Body of pancreas (tissue), 4 donors: ENCODE data around the gene RTP2. TPM values are rescaled to one million over a fixed set of nuclear protein-coding genes. Genes with fewer than 3 reads are reported as not detected.

ENCODE experiments used
- ATAC-seq: fragments of 150-250 bp; one replicate; pipeline ENCODE4 v1.9.1; 2016
- DNase-seq, 4 donors: peaks; one replicate each; pipeline ENCODE4 v3.0.0-alpha.2; 2019
- H3K27ac ChIP-seq, 4 donors: fragments of 200-600 bp; sonication (generic); 1 replicate in 3 of 4; 2 replicates in 1 of 4; pipeline versions ENCODE4 v1.5.1 to v1.6.1; 2016 to 2019; ENCODE audit warnings: mild to moderate bottlenecking in 1 of 4, mixed read lengths in 1 of 4, moderate library complexity in 1 of 4
- H3K27me3 ChIP-seq, 2 donors: fragments of 200-600 bp; sonication (generic); one replicate each; pipeline ENCODE4 v1.6.0; 2016; ENCODE audit warnings: mild to moderate bottlenecking in 1 of 2
- H3K36me3 ChIP-seq, 2 donors: fragments of 200-600 bp; sonication (generic); replicated peaks in 1 of 2; 2 replicates each; pipeline ENCODE4 v1.5.1; 2016; ENCODE audit warnings: low read depth in 2 of 2; ENCODE audit not compliant: insufficient read depth in 1 of 2
- H3K4me1 ChIP-seq: fragments of 200-600 bp; sonication (generic); one replicate; pipeline ENCODE4 v1.6.0; 2016
- H3K4me3 ChIP-seq, 2 donors: fragments of 200-600 bp; sonication (generic); 1 replicate in 1 of 2; 2 replicates in 1 of 2; pipeline ENCODE4 v1.5.1; 2016 to 2019
- H3K9me3 ChIP-seq, 3 donors: fragments of 200-600 bp; sonication (generic); 1 replicate in 2 of 3; 2 replicates in 1 of 3; pipeline ENCODE4 v1.5.1; 2016
- CTCF ChIP-seq, 7 experiments: fragments of 450-650 bp in 4 of 7; fragments of 200-600 bp in 3 of 7; sonication (generic) in 3 of 7; IDR thresholded peaks; one replicate each; pipeline ENCODE4 v1.5.1; 2016 to 2019; ENCODE audit warnings: antibody characterized with exemption in 7 of 7
- POLR2A ChIP-seq, 3 donors: fragments of 450-650 bp; IDR thresholded peaks; one replicate each; pipeline ENCODE4 v1.6.1; 2016; ENCODE audit warnings: antibody characterized with exemption in 3 of 3, mild to moderate bottlenecking in 2 of 3
- WGBS, 2 donors: methylation state at CpG; one replicate each; pipeline ENCODE4 v1.1.5; 2017; 5-methylcytosine and 5-hydroxymethylcytosine counted together
- intact Hi-C: fragments of 100-400 bp; cut with DNase I; formaldehyde crosslinking; loops from one replicate; pipeline ENCODE4 v1.15.1; 2023
- total RNA-seq, 2 donors: library from RNA; depleted of rRNA; stranded (reverse); fragments of >200 nt; gene quantifications; one replicate each; pipeline ENCODE4 v1.1.0, GENCODE V29; 2016

RTP2 gene
- total RNA-seq, 2 donors from 2014 or later: not detected

GRCh38 chr3:187736418-187736871 is 34.1 kb upstream of the RTP2 start:
- Histone ChIP-seq H3K36me3 (peaks cover 0 to 18% of the 10 kb centered on the region in 2 donors), H3K4me3 (no peak overlapping the region), H3K27ac (peak overlapping the region in 2 of 4 donors; percentile 99), H3K4me1 (peaks cover 35% of the 10 kb centered on the region), H3K27me3 (no peaks in the 10 kb centered on the region), H3K9me3 (no peaks in the 10 kb centered on the region)
- DNase-seq (peak in 2 of 4 donors; percentile 25 to 35), ATAC-seq (no peak)
- WGBS, 2 donors: 55 to 71% methylated on average over 8 of the region's 8 CpGs
- intact Hi-C loops: loop anchor here (5.0 kb wide), 1 partner anchor 1221 kb away; no protein-coding TSS in a partner anchor
- TF ChIP-seq POLR2A (IDR thresholded peaks at IDR 0.05): no peak

GRCh38 chr3:187735837-187736236 is 33.5 kb upstream of the RTP2 start:
- no peak for TF ChIP-seq POLR2A (IDR thresholded peaks at IDR 0.05)
- TF ChIP-seq CTCF (IDR thresholded peaks at IDR 0.05): no peak
- no peak overlapping the region for H3K4me3 ChIP-seq
- peak overlapping the region in 1 of 4 donors; percentile 99 for H3K27ac ChIP-seq
- peaks cover 34% of the 10 kb centered on the region for H3K4me1 ChIP-seq
- DNase-seq (no peak), ATAC-seq (no peak)
- intact Hi-C loops: loop anchor here (5.0 kb wide), 1 partner anchor 1221 kb away; no protein-coding TSS in a partner anchor
- 52 to 55% methylated on average over 3 of the region's 3 CpGs for WGBS, 2 donors
- H3K36me3 ChIP-seq: peaks cover 0 to 23% of the 10 kb centered on the region in 2 donors
- H3K27me3 ChIP-seq: no peaks in the 10 kb centered on the region
- H3K9me3 ChIP-seq: no peaks in the 10 kb centered on the region

- Histone ChIP-seq H3K9me3 (no peaks in the 10 kb centered on the region), H3K27ac (no peak overlapping the region), H3K4me1 (peaks cover 30% of the 10 kb centered on the region), H3K4me3 (no peak overlapping the region), H3K36me3 (peaks cover 0 to 28% of the 10 kb centered on the region in 2 donors), H3K27me3 (no peaks in the 10 kb centered on the region)
- TF ChIP-seq POLR2A (IDR thresholded peaks at IDR 0.05) (no peak), CTCF (IDR thresholded peaks at IDR 0.05) (no peak)
- WGBS, 2 donors: 91 to 94% methylated on average over 3 of the region's 3 CpGs
- ATAC-seq (no peak), DNase-seq (no peak)
- intact Hi-C loops: loop anchor here (5.0 kb wide), 1 partner anchor 1222 kb away; no protein-coding TSS in a partner anchor
These were observed 33.0 kb upstream of the RTP2 start for GRCh38 chr3:187735383-187735782.

GRCh38 chr3:187734841-187735240 is 32.5 kb upstream of the RTP2 start:
- Histone ChIP-seq H3K36me3 (peaks cover 0 to 33% of the 10 kb centered on the region in 2 donors), H3K9me3 (no peaks in the 10 kb centered on the region), H3K27ac (no peak overlapping the region), H3K4me3 (no peak overlapping the region), H3K4me1 (peaks cover 25% of the 10 kb centered on the region), H3K27me3 (no peaks in the 10 kb centered on the region)
- DNase-seq (no peak), ATAC-seq (no peak)
- intact Hi-C loops: loop anchor here (5.0 kb wide), 1 partner anchor 1222 kb away; no protein-coding TSS in a partner anchor
- WGBS, 2 donors: 80 to 86% methylated on average over 3 of the region's 3 CpGs
- no peak for TF ChIP-seq POLR2A (IDR thresholded peaks at IDR 0.05)
- TF ChIP-seq CTCF (IDR thresholded peaks at IDR 0.05): no peak

GRCh38 chr3:187733371-187733770 is 31.0 kb upstream of the RTP2 start:
- H3K4me3 ChIP-seq: no peak overlapping the region
- ATAC-seq (no peak), DNase-seq (no peak)
- no peak overlapping the region for H3K27ac ChIP-seq
- no peaks in the 10 kb centered on the region for H3K27me3 ChIP-seq
- intact Hi-C loops: no loop called here
- WGBS, 2 donors: 93 to 94% methylated on average over 11 of the region's 11 CpGs
- peaks cover 18% of the 10 kb centered on the region for H3K4me1 ChIP-seq
- no peaks in the 10 kb centered on the region for H3K9me3 ChIP-seq
- H3K36me3 ChIP-seq: peaks cover 12 to 48% of the 10 kb centered on the region in 2 donors
- TF ChIP-seq POLR2A (IDR thresholded peaks at IDR 0.05) (no peak), CTCF (IDR thresholded peaks at IDR 0.05) (no peak)
